DMS153 treated with DMSO at 0.1 percent for 48 hours (cell line): ENCODE data around the gene IFNW1.
A peak's percentile ranks its signal among the peaks of the same experiment; 100 is the strongest.

Experiments used
- DNase-seq: peaks from one replicate; lab custom pipeline; 2025; ENCODE audit not compliant: unreplicated experiment; lab: John Stamatoyannopoulos, UW

The IFNW1 gene

DNA sequence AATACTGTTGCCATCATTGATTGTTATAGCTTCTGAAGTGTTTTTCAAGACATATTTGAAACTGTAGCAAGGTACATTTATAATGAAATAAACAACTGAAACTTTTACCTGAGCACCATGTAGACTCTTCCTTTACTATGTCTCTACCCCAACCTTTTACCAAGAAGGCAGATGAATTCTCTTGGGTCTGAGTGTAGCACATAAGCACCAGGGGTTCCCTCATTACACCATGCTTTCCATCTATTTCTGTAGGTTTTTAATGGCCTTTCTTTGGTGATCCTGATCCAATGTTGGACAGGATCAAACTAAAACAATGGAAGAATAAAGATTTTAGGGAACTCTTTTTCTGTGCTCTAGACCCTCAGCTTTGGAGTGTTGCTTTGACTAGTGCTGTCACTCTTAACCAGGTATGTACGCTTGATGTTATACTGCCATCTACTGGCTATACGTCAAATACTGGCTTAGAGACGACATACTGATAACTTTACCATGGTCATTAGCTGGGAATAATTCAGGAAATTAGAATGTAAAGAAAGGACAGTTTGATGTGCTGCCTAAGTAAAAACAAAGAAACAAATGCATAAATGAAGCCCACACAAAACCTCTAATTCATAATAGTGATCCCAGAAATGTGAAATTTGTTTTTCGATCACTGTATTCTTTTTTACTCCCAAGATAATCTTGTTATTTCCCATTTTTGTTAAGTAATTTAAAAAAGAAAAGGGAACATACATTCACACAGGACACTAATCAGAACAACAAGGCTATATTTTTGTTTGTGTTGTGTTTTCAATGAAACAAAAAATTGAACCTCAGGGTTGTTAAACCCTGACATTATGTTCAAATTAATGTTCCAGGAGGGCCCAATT is 30.7 kb downstream of the IFNW1 start:
- peak; percentile 70 for DNase-seq

DNA sequence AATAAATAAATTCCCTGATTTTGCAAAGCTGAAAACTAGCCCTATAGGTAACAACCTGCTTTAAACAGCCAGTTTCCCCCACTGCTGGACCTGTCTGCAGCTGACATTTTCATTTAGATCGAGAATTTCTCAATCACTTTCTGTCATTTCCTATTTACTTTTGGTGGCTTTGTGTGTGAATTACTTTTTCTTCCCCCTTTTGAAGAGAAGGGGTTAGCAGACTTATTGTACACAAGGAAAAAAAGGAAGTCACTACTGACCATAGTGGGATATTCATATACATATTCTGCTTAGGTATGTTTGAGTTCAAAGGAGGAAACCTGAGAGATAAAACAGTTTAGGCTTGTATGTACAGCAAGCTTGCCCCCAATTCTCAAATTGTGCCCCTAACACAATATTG is 36.8 kb downstream of the IFNW1 start:
- DNase-seq, result no peak

DNA sequence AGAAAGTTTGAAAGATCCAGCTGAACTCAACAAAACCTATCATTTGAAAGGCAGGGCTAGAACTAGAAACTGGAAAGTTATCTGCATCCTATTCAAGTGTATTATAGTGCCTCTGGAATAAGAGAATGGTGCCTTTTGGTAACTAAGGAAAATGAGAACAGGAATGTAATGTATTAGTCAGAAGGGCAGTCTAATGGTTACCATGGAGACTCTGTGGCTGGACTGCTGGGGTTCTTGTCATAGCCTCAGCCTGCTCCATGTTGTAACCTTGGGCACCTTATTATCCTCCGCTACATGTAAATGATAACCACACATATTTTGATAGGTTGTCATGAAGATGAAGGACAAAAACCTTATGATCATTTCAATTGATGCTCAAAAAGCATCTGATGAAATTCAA is 39.3 kb downstream of the IFNW1 start:
- DNase-seq, result no peak

DNA sequence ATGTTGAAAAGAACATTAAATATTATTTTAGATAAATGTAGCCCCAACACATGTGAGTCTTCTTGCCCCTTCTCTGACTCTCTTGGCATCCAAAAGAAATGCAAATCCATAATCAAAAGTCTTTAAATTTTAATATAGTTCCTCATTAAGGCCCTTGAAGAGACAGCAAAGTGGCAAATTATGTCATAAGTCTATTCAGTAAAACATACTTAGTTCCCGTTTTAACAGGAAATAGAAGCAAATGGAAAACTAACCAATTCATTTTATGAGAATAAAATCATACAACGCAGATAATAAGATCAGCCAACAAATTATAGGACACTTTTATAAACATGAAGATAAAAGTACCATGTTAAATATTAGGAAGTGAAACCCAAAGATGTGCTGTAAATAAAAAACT is 43.8 kb downstream of the IFNW1 start:
- no peak for DNase-seq

DNA sequence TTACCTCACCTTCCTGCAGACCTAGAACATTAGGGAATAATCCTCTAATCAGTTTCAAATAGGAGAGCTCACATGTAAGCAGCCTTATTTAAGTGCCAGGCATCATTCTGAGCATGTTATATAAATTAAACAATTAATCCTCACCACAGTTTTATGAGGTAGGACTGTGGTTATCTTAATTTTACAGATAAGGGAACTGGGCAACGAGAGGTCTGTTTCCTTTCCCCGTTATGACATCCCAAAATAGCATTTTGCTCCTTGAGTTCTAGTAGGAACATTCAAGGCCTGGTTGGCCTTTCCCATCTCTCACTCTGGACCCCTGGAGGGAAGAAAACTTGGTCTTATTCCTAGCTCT is 44.8 kb downstream of the IFNW1 start:
- no peak for DNase-seq

DNA sequence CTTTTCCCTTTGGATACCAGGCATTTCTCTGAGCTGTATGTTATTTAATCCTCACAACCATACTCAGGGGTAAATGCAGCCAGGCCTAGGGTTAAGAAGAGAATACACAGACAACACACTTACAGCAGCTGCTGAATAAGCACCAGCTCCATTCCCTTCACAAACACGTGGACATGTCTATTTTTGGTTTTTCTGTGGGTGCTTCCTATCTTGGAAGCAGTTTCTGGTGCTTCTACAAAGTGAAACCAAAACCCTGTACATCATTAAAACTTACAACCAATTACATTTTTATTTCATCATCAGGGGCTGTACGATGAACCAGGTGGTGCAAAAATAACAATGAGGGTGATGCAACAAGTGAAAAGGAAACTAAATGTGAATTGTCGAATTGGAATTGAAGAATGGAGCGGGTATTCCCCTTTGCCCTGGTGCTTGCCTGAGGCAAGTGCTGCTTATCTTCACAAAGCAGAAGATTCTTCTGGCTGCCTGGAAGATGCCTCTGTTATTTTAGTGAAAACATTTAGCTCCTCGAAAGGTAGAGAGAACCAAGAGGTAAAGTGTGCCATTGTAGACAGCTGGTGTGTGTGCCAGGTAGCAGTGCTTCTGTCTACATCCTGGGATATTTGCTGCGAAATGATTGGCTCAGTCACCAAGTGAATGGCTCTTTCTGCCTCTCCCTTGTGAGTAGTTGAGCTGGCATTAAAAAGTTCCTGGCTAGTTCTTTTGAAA is 45.3 kb downstream of the IFNW1 start:
- DNase-seq, result no peak

DNA sequence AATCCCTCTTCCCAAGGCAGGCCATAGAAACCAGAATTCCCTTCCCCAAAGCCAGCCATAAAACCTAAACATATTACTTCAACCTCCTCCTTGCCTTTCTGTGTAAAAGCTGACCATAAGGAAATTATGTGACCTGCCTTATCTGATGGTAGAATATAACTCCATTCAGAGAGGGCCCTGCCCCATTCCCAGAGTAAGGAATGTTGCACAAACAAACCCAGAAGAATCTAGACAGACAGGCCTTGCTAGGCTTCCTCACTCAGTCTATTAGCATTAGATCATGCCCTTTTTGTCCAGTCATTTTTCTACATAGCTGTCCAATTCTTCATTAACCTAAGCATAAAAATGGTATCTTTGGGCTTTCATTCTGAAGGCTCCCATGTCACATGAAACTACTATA is 46.1 kb downstream of the IFNW1 start:
- DNase-seq, result no peak
